Ramos (cell line): ENCODE measurements around the gene HOXB2.

Source experiments
- in situ Hi-C: fragments of 300-500 bp; cut with MboI; formaldehyde crosslinking; loops from one replicate; pipeline ENCODE4 v1.14.3; 2022; ENCODE audit warnings: low sequenced_read_pairs; ENCODE audit not compliant: unreplicated experiment

Gene HOXB2

DNA sequence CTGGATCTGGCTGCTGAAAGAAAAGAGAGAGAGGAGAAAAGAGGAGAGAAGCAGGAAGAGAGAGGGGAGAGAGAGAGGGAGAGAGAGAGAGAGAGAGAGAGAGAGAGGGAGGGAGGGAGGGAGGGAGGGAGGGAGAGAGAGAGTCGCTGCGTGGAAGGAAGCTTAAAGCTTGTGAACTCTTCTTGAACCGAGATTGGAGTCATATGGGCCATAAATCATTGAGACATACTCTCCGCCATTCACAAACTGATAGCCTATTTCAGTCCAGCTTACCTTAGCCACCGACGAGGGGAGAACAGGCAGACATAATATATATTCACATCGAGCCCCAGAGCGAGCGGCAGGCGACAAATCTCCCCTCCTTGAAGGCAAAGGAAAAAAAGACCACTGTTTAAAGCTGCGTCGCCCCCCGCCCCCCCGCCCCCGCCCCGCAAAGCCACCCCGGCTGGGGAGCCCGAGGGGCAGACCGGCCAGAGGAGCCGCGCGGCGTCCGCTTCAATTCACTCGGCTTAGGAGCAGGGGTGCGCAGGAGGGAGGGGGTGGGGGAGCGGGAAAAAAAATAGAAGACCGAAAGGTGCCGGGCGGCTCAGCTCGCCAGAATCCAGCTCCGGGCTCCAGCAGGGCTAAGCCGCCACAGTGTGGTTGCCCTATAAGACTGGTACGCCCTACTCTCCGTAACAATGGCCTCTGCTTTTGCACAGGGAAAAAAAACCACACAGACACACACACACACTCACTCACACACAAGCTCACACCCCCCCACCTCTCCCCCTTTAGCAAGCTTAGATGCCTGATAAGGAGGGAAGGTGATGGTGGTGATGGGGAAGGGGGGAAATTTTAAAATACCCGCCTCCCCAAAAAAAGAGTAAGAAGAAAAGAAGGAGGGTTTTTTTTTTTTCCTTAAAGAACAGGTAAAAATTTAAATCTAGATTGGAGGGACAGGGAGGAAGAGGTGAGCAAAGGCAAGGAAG is 10.6 kb upstream of the HOXB2 start:
- in situ Hi-C loops: no loop called here

DNA sequence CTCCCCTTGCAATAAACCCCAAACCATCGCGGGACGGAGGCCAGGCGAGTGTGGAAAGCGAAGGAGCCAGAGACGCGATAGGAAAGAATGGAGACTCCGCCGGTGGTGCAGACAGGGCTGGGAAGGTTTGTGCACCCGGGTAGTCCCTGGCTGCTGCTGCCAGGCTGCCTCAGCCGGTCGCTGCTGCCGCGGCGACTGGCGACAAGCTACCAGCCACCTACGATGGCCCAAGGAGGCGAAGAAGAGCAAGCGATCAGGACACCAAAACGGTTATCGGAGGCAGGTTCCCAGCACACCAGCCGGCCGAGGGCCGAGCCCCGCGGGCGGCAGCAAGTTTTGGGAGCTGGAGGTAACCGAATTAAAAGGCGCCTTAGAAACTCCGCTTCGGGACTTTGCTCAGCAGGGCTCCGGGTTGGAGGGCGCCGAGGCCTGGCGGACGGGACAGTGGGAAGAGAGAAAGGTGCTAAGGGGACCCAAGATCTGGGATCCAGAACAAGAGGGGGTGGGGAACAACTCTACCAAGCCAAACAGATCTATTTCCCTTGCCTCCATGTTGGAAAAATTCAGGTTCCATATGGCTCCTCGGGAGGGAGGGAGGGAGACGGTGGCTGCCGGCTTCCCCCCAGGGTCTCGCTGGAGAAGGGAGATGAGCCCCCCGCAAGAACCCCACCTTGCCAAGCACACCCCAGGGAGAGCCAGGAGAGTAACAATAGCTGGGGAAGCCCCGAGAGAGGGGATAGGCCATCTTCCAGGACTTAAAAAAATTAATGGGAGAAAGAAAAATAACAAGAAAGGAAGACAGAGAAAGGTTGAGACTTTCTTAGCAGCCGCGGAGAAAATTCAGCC is 9.7 kb upstream of the HOXB2 start:
- in situ Hi-C loops: no loop called here

DNA sequence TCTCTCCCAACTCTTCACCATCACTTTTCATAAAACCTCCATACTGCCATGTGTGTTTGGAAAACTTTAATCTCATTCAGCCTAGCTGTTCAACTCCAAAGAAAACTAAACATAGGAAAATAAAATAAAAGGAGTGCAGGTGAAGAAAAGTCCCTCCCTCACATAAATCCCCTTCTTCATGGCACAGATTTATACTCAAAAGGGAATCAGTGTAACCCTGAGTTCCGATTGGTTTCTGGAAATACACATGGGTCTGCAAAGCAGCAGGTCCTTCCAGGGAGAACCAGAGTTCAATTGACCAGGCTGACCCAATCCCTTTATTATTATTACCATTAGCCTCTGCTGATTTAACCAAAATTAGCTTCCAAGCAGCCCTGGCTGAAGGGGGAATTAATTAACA is 8.9 kb upstream of the HOXB2 start:
- in situ Hi-C loops: no loop called here

DNA sequence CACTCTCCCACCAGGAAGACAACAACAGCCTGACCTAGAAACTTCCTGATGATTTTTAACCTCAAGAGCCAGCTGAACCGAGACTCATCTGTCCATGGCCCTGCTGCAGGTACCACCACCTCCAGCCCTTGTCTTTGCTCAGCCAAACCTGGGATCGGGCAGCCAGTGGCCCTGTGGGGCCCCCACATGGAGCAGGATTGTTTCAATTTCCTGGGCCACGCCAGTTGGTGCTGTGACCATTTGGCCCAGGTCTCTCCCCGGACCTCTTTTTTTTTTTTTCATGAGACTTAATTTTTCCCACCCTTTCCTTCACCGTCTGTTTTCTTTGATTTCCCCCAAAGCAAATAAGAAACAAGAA is 8.3 kb upstream of the HOXB2 start:
- in situ Hi-C loops: no loop called here

DNA sequence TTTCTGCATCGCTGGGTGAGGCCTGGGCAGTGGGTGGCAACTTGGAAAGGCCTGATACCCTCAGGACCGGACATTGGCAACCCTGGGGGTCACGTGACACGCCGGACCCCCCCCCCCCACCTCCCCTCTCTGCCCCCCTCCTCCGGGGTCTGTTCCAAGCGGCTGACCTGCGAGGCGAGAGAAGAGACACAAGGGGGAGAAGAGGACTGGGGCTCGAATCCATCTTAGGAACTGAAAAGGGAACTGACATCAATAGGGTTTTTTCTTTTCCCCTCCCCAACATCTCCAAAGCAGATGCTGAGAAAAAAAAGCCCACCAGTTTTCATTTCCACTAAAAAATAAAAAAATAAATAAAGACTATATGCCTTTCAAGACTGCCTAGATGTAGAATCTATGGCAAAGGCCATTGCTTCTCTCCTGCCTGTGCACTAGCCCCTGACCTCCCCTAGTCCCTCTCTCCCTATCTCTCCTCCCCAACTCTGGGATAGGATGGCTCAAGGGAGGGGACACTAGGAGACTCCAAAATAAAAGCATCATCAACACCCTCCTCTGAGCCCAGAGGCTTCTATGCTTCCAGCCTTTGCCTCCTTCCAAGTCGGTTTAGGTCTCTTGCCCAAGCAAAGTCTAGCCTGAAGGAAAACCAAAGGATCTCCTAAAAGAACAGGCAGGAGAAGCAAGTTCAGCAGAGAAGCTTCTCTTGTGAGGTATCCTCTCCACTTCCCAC is 7.7 kb upstream of the HOXB2 start:
- in situ Hi-C loops: no loop called here

DNA sequence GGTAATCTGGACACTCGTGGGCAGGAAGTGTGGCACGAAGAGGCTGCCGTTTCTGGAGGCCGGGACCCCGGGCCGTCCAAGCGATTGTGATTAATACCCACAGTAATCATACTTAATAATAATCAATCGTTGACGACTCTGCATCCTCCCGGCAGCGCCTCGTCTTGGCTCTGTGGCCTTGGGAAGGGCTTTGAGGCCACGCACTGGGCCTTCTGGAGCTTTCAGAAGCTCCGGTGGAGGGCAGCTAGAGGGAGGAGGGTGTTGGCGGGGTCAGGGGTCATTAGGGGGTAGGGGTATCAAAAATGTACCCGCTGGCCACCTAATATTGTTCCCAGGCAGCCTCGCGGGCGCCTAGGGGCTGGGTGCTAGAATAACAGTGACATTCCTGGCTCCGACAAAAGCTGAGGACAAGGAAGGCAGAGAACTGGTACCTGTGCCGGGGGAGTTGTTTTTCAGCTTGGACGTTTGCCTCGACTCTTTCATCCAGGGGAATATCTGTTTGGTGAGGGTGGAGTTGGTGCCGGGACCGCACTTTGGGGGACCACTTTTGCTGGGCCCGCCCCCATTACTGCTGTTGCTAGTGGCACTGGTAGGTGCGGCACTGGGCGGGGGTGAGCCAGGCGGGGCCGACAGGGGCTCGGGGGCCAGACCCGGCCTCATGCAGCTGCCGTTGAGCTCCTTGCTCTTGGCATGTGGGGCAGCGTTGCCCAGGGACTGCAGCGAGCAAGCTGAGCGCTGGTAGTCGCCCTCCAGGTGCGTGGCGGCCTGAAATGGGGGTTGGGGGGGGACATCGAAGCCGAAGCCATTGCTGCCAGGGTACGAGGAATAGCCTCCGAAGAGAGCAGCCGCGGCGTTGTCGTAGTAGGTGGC is 6.9 kb upstream of the HOXB2 start:
- in situ Hi-C loops: no loop called here

DNA sequence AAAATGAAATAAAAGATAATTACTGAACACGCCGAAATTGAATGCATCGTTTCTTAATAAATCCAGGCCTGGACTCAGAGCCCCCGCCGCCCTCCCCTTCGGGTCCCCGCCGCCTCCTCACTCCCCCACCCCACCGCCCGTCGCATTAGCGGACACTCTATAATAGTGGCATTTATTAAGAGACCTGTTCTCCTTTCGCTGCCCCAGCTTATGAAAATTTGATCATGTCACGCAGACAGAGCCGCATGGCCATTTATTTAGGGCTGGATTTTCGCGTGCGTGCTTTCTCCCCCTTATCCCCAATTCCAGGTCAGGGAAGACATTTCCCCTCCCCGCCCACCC is 6.3 kb upstream of the HOXB2 start:
- in situ Hi-C loops: no loop called here

DNA sequence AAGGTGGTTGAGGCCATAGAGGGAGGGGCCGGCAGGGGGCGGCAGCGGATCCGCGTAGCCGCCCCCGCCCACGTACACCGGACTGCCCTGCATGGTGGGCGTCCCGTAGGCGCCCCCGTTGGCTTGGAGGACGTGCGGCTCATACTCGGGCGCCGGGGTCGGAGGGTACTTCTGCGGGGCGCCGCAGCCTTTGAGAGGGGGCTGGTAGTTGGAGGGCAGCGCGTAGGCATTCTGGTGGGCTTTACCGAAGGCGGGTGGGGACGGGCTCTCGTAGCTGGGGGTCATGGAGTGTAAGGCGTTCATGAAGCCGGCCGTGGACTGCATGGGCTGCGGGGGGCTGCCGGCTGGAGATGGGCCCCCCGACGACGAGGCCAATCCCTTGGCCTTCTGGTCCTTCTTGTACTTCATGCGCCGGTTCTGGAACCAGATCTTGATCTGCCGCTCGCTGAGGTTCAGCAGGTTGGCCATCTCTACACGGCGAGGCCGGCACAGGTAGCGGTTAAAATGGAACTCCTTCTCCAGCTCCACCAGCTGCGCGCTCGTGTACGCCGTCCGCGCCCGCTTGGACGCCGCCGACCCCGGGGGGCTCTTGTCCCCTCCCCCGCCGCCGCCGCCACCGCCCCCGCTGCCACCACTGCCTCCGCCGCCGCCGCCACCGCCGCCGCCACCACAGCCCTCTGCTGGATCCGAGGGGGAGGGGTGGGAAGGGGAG is 5.7 kb upstream of the HOXB2 start:
- in situ Hi-C loops: no loop called here

DNA sequence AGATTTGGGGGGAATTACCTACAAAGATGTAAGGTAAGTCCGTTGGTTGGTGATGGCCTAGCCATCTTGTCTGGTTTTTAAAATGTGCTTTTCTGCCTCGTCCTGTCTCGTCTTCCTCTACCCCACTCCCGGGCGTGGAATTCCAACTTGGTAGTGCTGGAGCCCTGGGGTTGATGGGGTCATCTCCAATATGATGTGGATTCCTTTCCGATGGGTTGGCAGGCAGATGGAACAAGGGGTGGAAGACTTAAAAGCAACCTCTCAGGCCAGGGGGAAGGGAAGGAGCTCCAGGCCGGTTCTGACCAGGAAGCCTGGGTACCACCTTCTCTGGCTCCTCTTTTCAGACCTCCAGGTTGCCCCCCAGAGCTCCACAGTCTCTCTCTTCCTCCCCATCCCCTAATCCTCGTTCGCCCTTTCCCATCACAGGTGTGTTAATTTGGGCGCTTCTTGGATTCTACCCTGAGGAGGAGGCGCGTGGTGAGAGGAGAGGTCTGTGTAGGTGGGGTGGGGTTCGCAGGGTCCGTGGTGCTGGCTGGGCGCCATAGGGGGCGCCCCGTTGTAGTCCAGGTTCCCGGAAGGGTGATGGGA is 5.1 kb upstream of the HOXB2 start:
- in situ Hi-C loops: no loop called here

DNA sequence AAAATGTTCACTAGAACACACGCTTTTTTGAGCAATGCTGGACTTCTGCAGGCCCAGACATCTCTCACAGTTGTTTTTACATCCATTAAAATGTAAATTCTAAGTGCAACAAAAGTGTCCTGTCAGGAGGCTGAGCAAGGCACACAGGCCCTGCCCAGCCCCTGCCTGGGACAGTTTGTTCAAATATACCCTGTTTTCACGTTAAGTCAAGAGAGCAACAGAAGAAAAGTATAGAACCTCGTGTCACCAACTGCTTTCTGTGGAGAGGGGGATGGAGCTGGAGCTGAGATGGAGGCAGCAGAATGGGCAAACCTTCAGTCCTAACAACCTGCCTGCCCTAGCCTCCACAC is 4.3 kb upstream of the HOXB2 start:
- in situ Hi-C loops: no loop called here

DNA sequence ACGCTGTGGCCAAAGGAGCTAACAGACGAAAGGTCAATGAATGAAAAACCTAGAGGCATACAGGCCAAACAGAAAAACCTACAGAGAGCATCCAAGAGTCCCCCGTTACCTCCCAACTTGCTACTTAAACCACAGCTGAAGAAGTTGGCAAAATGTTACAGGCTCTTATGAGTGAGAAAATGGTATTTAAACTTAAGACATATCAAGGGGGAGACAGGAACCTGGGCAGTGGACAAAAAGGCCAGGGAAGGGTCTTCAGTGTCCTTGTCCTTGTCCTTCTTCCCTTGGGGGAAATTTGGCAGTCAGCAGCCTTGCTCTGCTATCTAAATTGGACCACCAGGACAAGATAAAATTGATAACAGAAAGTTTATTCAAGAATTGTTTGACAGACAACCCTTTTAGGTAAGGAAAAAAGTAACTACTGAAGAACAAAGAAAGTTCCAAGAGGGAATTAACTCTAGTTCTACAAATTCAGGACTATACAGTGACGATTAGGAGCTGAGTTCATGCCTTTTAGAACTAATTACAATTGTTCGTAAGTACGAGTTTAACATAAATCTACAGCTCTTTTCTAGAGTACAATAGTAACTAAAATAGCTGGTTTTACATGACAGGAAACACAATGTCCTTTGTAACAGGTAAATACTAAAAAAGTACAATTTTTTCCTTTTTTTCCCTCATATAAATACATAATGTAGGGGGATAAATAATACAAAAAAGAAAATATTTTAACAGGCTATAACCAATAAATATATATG is 3.8 kb upstream of the HOXB2 start:
- in situ Hi-C loops: no loop called here

DNA sequence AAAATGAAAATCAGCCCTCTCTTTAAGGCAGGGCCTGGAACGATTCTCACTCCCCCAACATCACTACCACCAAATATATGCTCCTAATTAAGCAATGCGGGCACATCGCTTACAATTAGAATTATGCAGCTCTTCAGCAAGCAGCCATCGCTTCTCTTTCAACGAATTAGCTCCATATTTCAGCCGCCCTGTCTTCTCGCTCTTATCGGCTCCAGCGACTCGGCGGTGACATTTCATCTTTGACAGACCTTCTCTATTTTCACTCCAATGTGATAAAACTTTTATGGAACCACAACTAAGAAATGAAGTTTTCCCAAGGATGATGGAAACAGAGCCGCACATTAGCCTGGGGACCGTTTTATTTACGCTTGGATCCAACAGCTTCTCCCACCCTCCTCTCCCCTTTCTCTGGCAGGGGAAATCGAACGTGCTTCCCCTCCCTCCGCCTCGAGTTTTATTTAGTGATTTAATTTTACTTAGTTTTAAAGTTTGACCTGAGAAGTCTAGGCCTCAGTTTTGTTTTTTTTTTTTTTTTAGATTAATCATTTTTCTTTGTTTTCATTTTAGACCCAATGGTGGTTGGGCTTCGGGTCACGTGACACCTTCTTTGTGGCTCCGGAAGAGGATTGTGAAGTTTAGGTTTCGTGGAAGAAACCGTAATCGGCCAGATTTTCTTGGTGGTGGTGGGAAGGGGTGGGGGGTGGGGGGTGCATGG is 3.1 kb upstream of the HOXB2 start:
- in situ Hi-C loops: no loop called here

DNA sequence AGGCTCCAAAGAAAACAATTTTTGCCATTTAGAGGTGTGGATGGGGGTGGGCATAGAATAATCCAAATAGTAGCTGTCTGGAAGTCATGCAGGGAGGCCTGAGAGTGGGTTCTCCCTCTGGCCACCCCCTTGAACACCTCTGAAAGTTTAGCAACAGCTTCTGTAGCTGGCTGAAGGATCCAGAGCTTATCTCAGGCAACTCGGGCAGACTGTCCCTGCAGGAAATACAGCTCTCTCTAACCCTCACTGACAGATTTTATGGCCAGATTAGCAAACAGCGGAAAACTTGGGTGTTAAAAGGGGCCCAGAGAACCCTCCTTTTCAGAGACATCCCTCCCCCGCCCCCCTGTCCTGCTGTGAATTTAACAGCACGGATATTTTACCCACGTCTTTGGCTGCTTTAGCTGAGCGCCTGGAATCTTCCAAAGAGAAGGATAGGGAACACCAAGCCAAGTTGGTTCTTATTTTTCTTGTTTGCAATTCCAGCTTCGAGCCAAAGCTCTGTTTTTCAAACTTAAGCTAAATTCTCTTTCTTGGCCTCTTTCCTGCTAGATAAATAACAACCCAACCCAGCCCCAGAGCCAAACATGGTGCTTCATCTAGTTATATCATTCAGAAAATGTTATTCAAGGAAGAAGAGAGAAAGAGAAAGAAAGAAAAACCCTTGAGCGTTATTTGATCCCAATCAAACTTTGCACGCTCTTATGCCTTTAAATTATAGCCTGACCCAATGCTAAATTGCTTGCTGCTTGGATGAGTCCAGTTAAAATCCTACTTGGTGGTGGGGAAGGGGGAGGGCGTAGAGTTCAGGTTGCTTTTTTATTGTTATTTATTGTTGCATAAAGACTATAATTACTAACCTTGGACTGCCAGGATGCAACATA is 2.3 kb upstream of the HOXB2 start:
- in situ Hi-C loops: no loop called here

DNA sequence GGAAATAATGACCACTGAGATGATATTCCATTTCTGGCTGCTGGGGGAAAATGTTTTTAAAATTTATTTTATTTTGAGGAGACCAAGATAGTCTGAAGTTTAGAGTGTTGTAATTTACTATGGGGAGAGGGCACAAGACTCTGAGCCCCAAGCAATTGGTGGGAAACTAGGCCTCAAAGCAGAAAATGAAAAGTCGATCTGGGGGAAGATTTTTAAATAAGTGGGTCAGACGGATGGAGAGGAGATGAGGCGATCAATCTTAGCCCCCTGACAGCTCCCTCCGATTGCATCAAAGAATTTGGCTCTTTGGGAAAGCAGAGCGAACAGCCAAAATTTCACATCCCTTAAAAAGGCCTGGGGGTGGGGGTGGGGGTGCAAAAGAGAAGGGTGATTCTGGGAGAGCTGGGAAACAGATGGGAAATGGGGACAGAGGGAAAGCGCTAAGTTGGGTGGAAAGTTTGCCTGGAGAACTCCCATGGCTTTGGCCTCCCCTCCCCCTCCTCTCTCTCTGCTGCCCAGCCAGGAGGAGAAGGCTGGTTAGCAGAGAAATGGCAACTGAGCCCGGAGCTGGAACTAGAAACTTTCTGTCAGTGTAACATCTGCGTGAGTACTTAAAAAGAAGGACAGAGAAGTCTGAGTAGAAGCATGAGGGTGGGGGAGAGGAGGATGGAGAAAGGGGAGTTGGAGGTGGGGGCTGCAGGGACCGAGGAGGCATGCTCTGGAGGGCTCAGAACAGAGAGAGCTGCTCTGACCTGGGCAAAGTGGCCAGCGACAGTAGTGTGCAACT is 1.4 kb upstream of the HOXB2 start:
- in situ Hi-C loops: no loop called here

DNA sequence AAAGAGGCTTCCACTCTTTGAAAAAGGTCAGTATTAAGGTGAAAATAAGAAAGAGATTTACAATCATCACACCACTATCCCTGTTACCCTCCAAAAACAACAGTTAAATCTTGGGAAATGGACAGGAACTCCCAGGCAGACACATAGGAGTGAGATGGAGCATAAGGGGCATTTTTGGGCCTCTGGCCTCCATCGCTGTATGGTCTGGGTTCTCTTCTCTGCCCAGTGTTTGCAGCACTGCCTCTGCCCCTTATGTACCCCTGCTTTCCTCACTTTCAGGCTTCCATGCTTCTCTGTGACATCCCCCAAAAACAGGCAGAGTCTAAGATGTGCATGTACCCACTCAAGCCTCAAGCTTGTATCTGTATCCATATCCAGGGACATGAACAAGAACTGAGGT is 630 bp upstream of the HOXB2 start:
- in situ Hi-C loops: no loop called here
